ENCODE data around the gene CYFIP1.
"Not testable (repeated sequence)": the region's sequence is repeated elsewhere in the genome, so short reads cannot be mapped to it uniquely, and the experiment has no call there.

Gene CYFIP1

GRCh38 chr15:23013681-23014080 is 33.5 kb upstream of the CYFIP1 start:
- Histone ChIP-seq H3K36me3 (ENCODE audit: control insufficient read depth in 1 of 2, insufficient read depth in 2 of 2, low read length in 2 of 2) (peaks cover 16 to 26% of the 10 kb centered on the region in 2 experiments), H3K4ac (ENCODE audit: low read depth, low read length) (no peak overlapping the region), H3K4me1 (ENCODE audit: control insufficient read depth in 1 of 2, insufficient read depth in 2 of 2, low read length in 2 of 2) (no peaks in the 10 kb centered on the region), H2AK5ac (ENCODE audit: low read length) (no peak overlapping the region), H3K23ac (ENCODE audit: low read length) (no peak overlapping the region), H3K27ac (ENCODE audit: low read depth, low read length) (no peak overlapping the region), H2AFZ (ENCODE audit: insufficient read depth, low read length, poor library complexity) (no peak overlapping the region), H2BK120ac (ENCODE audit: insufficient read depth, low read length, poor library complexity) (no peak overlapping the region), H4K12ac (ENCODE audit: low read depth, low read length) (no peak overlapping the region), H3K79me1 (ENCODE audit: low read length) (no peaks in the 10 kb centered on the region), H3K9ac (ENCODE audit: low read length) (no peak overlapping the region), H3K4me3 (ENCODE audit: low read depth, low read length) (no peak overlapping the region), H2BK12ac (ENCODE audit: low read length) (no peak overlapping the region), H3K4me2 (ENCODE audit: low read length) (no peak overlapping the region), H3K14ac (ENCODE audit: low read length) (no peak overlapping the region), H3K27me3 (ENCODE audit: insufficient read depth, low read length) (no peaks in the 10 kb centered on the region), H2BK5ac (ENCODE audit: low read depth, low read length, poor library complexity) (no peak overlapping the region), H3K18ac (ENCODE audit: low read length) (no peak overlapping the region), H3K79me2 (ENCODE audit: control insufficient read depth, insufficient read depth, low read length, poor library complexity) (no peaks in the 10 kb centered on the region), H4K8ac (ENCODE audit: low read depth, low read length) (no peak overlapping the region), H3K9me3 (ENCODE audit: insufficient read depth, low read depth, low read length) (peaks cover 1% of the 10 kb centered on the region), H4K91ac (ENCODE audit: low read depth, low read length) (no peak overlapping the region)
- DNase-seq: no peak
- WGBS (ENCODE audit: extremely low coverage, insufficient coverage, insufficient read length): no CpG with 5 or more reads among the region's 5 CpGs

- H2BK12ac ChIP-seq (ENCODE audit: low read length); H2BK5ac ChIP-seq (ENCODE audit: low read depth, low read length, poor library complexity); H3K79me1 ChIP-seq (ENCODE audit: low read length); H3K4me3 ChIP-seq (ENCODE audit: low read depth, low read length); H3K23ac ChIP-seq (ENCODE audit: low read length); H2AK5ac ChIP-seq (ENCODE audit: low read length); H2BK120ac ChIP-seq (ENCODE audit: insufficient read depth, low read length, poor library complexity); H3K18ac ChIP-seq (ENCODE audit: low read length); H3K14ac ChIP-seq (ENCODE audit: low read length); H4K12ac ChIP-seq (ENCODE audit: low read depth, low read length); H3K4ac ChIP-seq (ENCODE audit: low read depth, low read length); H2AFZ ChIP-seq (ENCODE audit: insufficient read depth, low read length, poor library complexity); H3K4me1 ChIP-seq (ENCODE audit: control insufficient read depth in 1 of 2, insufficient read depth in 2 of 2, low read length in 2 of 2); H3K27me3 ChIP-seq (ENCODE audit: insufficient read depth, low read length); H4K91ac ChIP-seq (ENCODE audit: low read depth, low read length); H4K8ac ChIP-seq (ENCODE audit: low read depth, low read length); H3K27ac ChIP-seq (ENCODE audit: low read depth, low read length); H3K9ac ChIP-seq (ENCODE audit: low read length); H3K4me2 ChIP-seq (ENCODE audit: low read length); H3K9me3 ChIP-seq (ENCODE audit: insufficient read depth, low read depth, low read length); H3K79me2 ChIP-seq (ENCODE audit: control insufficient read depth, insufficient read depth, low read length, poor library complexity): not testable (repeated sequence)
- H3K36me3 ChIP-seq (ENCODE audit: control insufficient read depth in 1 of 2, insufficient read depth in 2 of 2, low read length in 2 of 2): peaks cover 22 to 30% of the 10 kb centered on the region in 2 experiments
- DNase-seq: peak; percentile 53 to 78
- no CpG with 5 or more reads among the region's 9 CpGs for WGBS (ENCODE audit: extremely low coverage, insufficient coverage, insufficient read length)
Observed at GRCh38 chr15:23012616-23013015, 32.4 kb upstream of the CYFIP1 start.

- H2BK120ac ChIP-seq (ENCODE audit: insufficient read depth, low read length, poor library complexity): no peak overlapping the region
- H3K4me1 ChIP-seq (ENCODE audit: control insufficient read depth in 1 of 2, insufficient read depth in 2 of 2, low read length in 2 of 2): no peaks in the 10 kb centered on the region
- no peaks in the 10 kb centered on the region for H3K9me3 ChIP-seq (ENCODE audit: insufficient read depth, low read depth, low read length)
- H3K9ac ChIP-seq (ENCODE audit: low read length): no peak overlapping the region
- no peaks in the 10 kb centered on the region for H3K27me3 ChIP-seq (ENCODE audit: insufficient read depth, low read length)
- no peak overlapping the region for H4K12ac ChIP-seq (ENCODE audit: low read depth, low read length)
- H2BK12ac ChIP-seq (ENCODE audit: low read length): no peak overlapping the region
- H3K79me2 ChIP-seq (ENCODE audit: control insufficient read depth, insufficient read depth, low read length, poor library complexity): no peaks in the 10 kb centered on the region
- no peak overlapping the region for H3K4me3 ChIP-seq (ENCODE audit: low read depth, low read length)
- peak in 1 of 2 donors; percentile 35 for DNase-seq
- H3K14ac ChIP-seq (ENCODE audit: low read length): no peak overlapping the region
- no peak overlapping the region for H3K18ac ChIP-seq (ENCODE audit: low read length)
- no peak overlapping the region for H4K91ac ChIP-seq (ENCODE audit: low read depth, low read length)
- H3K4ac ChIP-seq (ENCODE audit: low read depth, low read length): no peak overlapping the region
- H2BK5ac ChIP-seq (ENCODE audit: low read depth, low read length, poor library complexity): no peak overlapping the region
- no peak overlapping the region for H2AK5ac ChIP-seq (ENCODE audit: low read length)
- WGBS (ENCODE audit: extremely low coverage, insufficient coverage, insufficient read length): no CpG with 5 or more reads among the region's 5 CpGs
- H3K4me2 ChIP-seq (ENCODE audit: low read length): no peak overlapping the region
- no peak overlapping the region for H4K8ac ChIP-seq (ENCODE audit: low read depth, low read length)
- H3K23ac ChIP-seq (ENCODE audit: low read length): no peak overlapping the region
- H3K79me1 ChIP-seq (ENCODE audit: low read length): no peaks in the 10 kb centered on the region
- peaks cover 35 to 47% of the 10 kb centered on the region in 2 experiments for H3K36me3 ChIP-seq (ENCODE audit: control insufficient read depth in 1 of 2, insufficient read depth in 2 of 2, low read length in 2 of 2)
- H3K27ac ChIP-seq (ENCODE audit: low read depth, low read length): no peak overlapping the region
- no peak overlapping the region for H2AFZ ChIP-seq (ENCODE audit: insufficient read depth, low read length, poor library complexity)
Observed at GRCh38 chr15:23003736-23004135, 23.6 kb upstream of the CYFIP1 start.

- Histone ChIP-seq H2AK5ac (ENCODE audit: low read length) (no peak overlapping the region), H3K79me2 (ENCODE audit: control insufficient read depth, insufficient read depth, low read length, poor library complexity) (no peaks in the 10 kb centered on the region), H4K91ac (ENCODE audit: low read depth, low read length) (no peak overlapping the region), H2AFZ (ENCODE audit: insufficient read depth, low read length, poor library complexity) (no peak overlapping the region), H3K4me2 (ENCODE audit: low read length) (no peak overlapping the region), H4K12ac (ENCODE audit: low read depth, low read length) (no peak overlapping the region), H3K14ac (ENCODE audit: low read length) (no peak overlapping the region), H2BK120ac (ENCODE audit: insufficient read depth, low read length, poor library complexity) (no peak overlapping the region), H2BK5ac (ENCODE audit: low read depth, low read length, poor library complexity) (no peak overlapping the region), H3K9ac (ENCODE audit: low read length) (no peak overlapping the region), H3K27me3 (ENCODE audit: insufficient read depth, low read length) (no peaks in the 10 kb centered on the region), H3K79me1 (ENCODE audit: low read length) (no peaks in the 10 kb centered on the region), H2BK12ac (ENCODE audit: low read length) (no peak overlapping the region), H3K36me3 (ENCODE audit: control insufficient read depth in 1 of 2, insufficient read depth in 2 of 2, low read length in 2 of 2) (peaks cover 33 to 44% of the 10 kb centered on the region in 2 experiments), H4K8ac (ENCODE audit: low read depth, low read length) (no peak overlapping the region), H3K9me3 (ENCODE audit: insufficient read depth, low read depth, low read length) (no peaks in the 10 kb centered on the region), H3K4me3 (ENCODE audit: low read depth, low read length) (no peak overlapping the region), H3K4ac (ENCODE audit: low read depth, low read length) (no peak overlapping the region), H3K23ac (ENCODE audit: low read length) (no peak overlapping the region), H3K27ac (ENCODE audit: low read depth, low read length) (no peak overlapping the region), H3K4me1 (ENCODE audit: control insufficient read depth in 1 of 2, insufficient read depth in 2 of 2, low read length in 2 of 2) (no peaks in the 10 kb centered on the region), H3K18ac (ENCODE audit: low read length) (no peak overlapping the region)
- no peak for DNase-seq
- WGBS (ENCODE audit: extremely low coverage, insufficient coverage, insufficient read length): no CpG with 5 or more reads among the region's 2 CpGs
Observed at GRCh38 chr15:23002920-23003319, 22.8 kb upstream of the CYFIP1 start.
